SK-N-MC (cell line): ENCODE measurements around the gene MAPK9.

Experiments used
- EZH2 ChIP-seq: fragments of 200-600 bp; sonication (generic); IDR thresholded peaks from one replicate; pipeline ENCODE4 v1.6.1; 2017; ENCODE audit warnings: antibody characterized with exemption
- FOXP2 ChIP-seq: optimal IDR thresholded peaks from 2 replicates; pipeline ENCODE3; 2011; ENCODE audit warnings: mild to moderate bottlenecking, moderate library complexity; ENCODE audit not compliant: insufficient read depth; ENCODE audit errors: extremely low read length, control extremely low read depth
- POLR2AphosphoS5 ChIP-seq: IDR thresholded peaks from 2 replicates; pipeline ENCODE4 v1.6.1; 2012; ENCODE audit warnings: mild to moderate bottlenecking, low read depth, low read length, borderline replicate concordance

- TF ChIP-seq EZH2, result no peak
- TF ChIP-seq POLR2AphosphoS5, result no peak
- no peak for TF ChIP-seq FOXP2
Measured at GRCh38 chr5:180333661-180334060, 41.8 kb upstream of the MAPK9 start.
